WTC11 (cell line): ENCODE measurements around the gene KLHL7. TPM values are rescaled to one million over a fixed set of nuclear protein-coding genes. Genes with fewer than 3 reads are reported as not detected.

Source experiments
- ATAC-seq: fragments of 200-7000 bp; cut with Tn5 transposase; 2 replicates; pipeline ENCODE4 v1.10.0; 2021; ENCODE audit warnings: mild to moderate bottlenecking, moderate library complexity
- CTCF ChIA-PET: fragments of 300-600 bp; sonication (Branson Sonifier 250); formaldehyde crosslinking; loops from one replicate; lab custom pipeline; 2021; ENCODE audit warnings: antibody characterized with exemption; lab: Charles Lee
- POLR2A ChIA-PET: fragments of 350-600 bp; sonication (Branson Sonifier 250); formaldehyde crosslinking; loops from one replicate; lab custom pipeline; 2021; ENCODE audit warnings: antibody characterized with exemption; lab: Charles Lee
- DNase-seq: peaks from one replicate; pipeline ENCODE4 v3.0.0; 2021; ENCODE audit warnings: low spot score
- H3K27ac Mint-ChIP-seq: 2 replicates; pipeline ENCODE4 v1.8.0; 2021; ENCODE audit warnings: mixed read lengths
- H3K27me3 Mint-ChIP-seq: 2 replicates; pipeline ENCODE4 v1.8.0; 2021; ENCODE audit warnings: low read depth, mild to moderate bottlenecking, moderate library complexity, mixed read lengths
- H3K36me3 Mint-ChIP-seq: 2 replicates; pipeline ENCODE4 v1.8.0; 2021; ENCODE audit warnings: mixed read lengths
- H3K4me1 Mint-ChIP-seq: 2 replicates; pipeline ENCODE4 v1.8.0; 2022; ENCODE audit warnings: mixed read lengths
- H3K4me3 Mint-ChIP-seq: 2 replicates; pipeline ENCODE4 v1.8.0; 2021; ENCODE audit warnings: mild to moderate bottlenecking, moderate library complexity, mixed read lengths
- H3K9me3 Mint-ChIP-seq: 2 replicates; pipeline ENCODE4 v1.8.0; 2021; ENCODE audit warnings: mixed read lengths
- CREB1 ChIP-seq: sonication (generic); formaldehyde crosslinking; IDR thresholded peaks from 2 replicates; pipeline ENCODE4 v1.8.0; 2023; ENCODE audit warnings: mild to moderate bottlenecking, missing genetic modification reagents
- ESRRA ChIP-seq: sonication (generic); formaldehyde crosslinking; IDR thresholded peaks from 2 replicates; pipeline ENCODE4 v1.8.1; 2022; ENCODE audit warnings: mild to moderate bottlenecking, missing genetic modification reagents, borderline replicate concordance
- FOXK1 ChIP-seq: sonication (generic); formaldehyde crosslinking; IDR thresholded peaks from 2 replicates; pipeline ENCODE4 v1.8.0; 2022; ENCODE audit warnings: mild to moderate bottlenecking, moderate library complexity, missing genetic modification reagents
- JAZF1 ChIP-seq: fragments of 250-450 bp; sonication (Bioruptor Pico); IDR thresholded peaks from 2 replicates; pipeline ENCODE4 v1.9.0; 2021; ENCODE audit warnings: moderate library complexity, mild to moderate bottlenecking, inconsistent platforms
- MYBL2 ChIP-seq: sonication (generic); formaldehyde crosslinking; IDR thresholded peaks from 2 replicates; pipeline ENCODE4 v1.8.1; 2023; ENCODE audit warnings: mild to moderate bottlenecking, moderate library complexity, missing genetic modification reagents
- NR1H2 ChIP-seq: sonication (generic); formaldehyde crosslinking; IDR thresholded peaks from 2 replicates; pipeline ENCODE4 v1.9.0; 2021; ENCODE audit warnings: mild to moderate bottlenecking, moderate library complexity, missing genetic modification reagents
- NR3C1 ChIP-seq: sonication (generic); formaldehyde crosslinking; conservative IDR thresholded peaks from 2 replicates; pipeline ENCODE4 v1.8.1; 2023; ENCODE audit warnings: low read depth, mild to moderate bottlenecking, missing genetic modification reagents
- RORB ChIP-seq: fragments of 250-450 bp; sonication (Bioruptor Pico); IDR thresholded peaks from 2 replicates; pipeline ENCODE4 v1.9.0; 2021; ENCODE audit warnings: mild to moderate bottlenecking
- TEAD1 ChIP-seq: sonication (generic); formaldehyde crosslinking; IDR thresholded peaks from 2 replicates; pipeline ENCODE4 v1.8.0; 2022; ENCODE audit warnings: mild to moderate bottlenecking, missing genetic modification reagents
- ZNF121 ChIP-seq: sonication (generic); formaldehyde crosslinking; IDR thresholded peaks from 2 replicates; pipeline ENCODE4 v1.8.0; 2023; ENCODE audit warnings: missing genetic modification reagents
- ZNF232 ChIP-seq: sonication (generic); formaldehyde crosslinking; IDR thresholded peaks from 2 replicates; pipeline ENCODE4 v1.8.0; 2022; ENCODE audit warnings: mild to moderate bottlenecking, missing genetic modification reagents
- ZNF317 ChIP-seq: sonication (generic); formaldehyde crosslinking; IDR thresholded peaks from 2 replicates; pipeline ENCODE4 v1.8.1; 2023; ENCODE audit warnings: low read depth, mild to moderate bottlenecking, moderate library complexity, missing genetic modification reagents, borderline replicate concordance
- ZNF416 ChIP-seq: fragments of 250-450 bp; sonication (Bioruptor Pico); IDR thresholded peaks from 2 replicates; pipeline ENCODE4 v1.9.0; 2021; ENCODE audit warnings: mild to moderate bottlenecking, inconsistent platforms
- total RNA-seq: library from RNA; stranded (reverse); gene quantifications from 3 replicates; pipeline ENCODE4 v1.2.3, GENCODE V29; 2021
- TF ChIP-seq, protein P1 (sequence below): sonication (generic); formaldehyde crosslinking; IDR thresholded peaks from 2 replicates; pipeline ENCODE4 v1.8.1; 2022; ENCODE audit warnings: missing genetic modification reagents, borderline replicate concordance
- TF ChIP-seq, protein P2 (sequence below): fragments of 250-450 bp; sonication (Bioruptor Pico); IDR thresholded peaks from 2 replicates; pipeline ENCODE4 v1.9.0; 2021; ENCODE audit warnings: mild to moderate bottlenecking
- TF ChIP-seq, protein P3 (sequence below): fragments of 250-450 bp; sonication (Bioruptor Pico); IDR thresholded peaks from 2 replicates; pipeline ENCODE4 v2.1.2; 2022; ENCODE audit warnings: mild to moderate bottlenecking, moderate library complexity
- TF ChIP-seq, protein P4 (sequence below): sonication (generic); formaldehyde crosslinking; IDR thresholded peaks from 2 replicates; pipeline ENCODE4 v1.8.1; 2023; ENCODE audit warnings: mild to moderate bottlenecking, missing genetic modification reagents
- TF ChIP-seq, protein P5 (sequence below): fragments of 250-450 bp; sonication (Bioruptor Pico); conservative IDR thresholded peaks from 2 replicates; pipeline ENCODE4 v1.9.0; 2021; ENCODE audit warnings: mild to moderate bottlenecking
- TF ChIP-seq, protein P6 (sequence below): fragments of 250-450 bp; sonication (Bioruptor Pico); IDR thresholded peaks from 2 replicates; pipeline ENCODE4 v1.8.0; 2021; ENCODE audit warnings: mild to moderate bottlenecking
- TF ChIP-seq, protein P7 (sequence below): sonication (generic); formaldehyde crosslinking; IDR thresholded peaks from 2 replicates; pipeline ENCODE4 v1.8.0; 2023; ENCODE audit warnings: missing genetic modification reagents, mild to moderate bottlenecking, borderline replicate concordance

Gene KLHL7
- total RNA-seq, 1 experiment from 2014 or later, result 82.1 TPM

DNA sequence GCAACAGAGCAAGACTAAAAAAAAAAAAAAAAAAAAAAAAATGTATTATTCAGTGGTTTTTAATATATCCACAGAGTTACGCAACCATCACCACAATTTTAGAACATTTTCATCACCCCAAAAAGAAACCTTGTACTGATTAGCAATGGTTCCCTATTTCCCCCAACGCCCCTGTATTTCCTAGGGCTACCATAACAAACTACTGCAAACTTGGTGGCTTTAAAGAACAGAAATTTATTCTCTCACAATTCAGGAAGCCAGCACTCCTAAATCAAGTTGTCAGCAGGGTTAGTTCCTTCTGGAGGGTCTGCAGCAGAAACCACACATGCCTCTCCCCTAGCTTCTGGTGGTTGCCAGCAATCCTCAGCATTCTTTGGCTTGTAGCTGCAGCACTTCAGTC lies 70.4 kb downstream of the KLHL7 start (continued):
- TF ChIP-seq, protein P1, sequence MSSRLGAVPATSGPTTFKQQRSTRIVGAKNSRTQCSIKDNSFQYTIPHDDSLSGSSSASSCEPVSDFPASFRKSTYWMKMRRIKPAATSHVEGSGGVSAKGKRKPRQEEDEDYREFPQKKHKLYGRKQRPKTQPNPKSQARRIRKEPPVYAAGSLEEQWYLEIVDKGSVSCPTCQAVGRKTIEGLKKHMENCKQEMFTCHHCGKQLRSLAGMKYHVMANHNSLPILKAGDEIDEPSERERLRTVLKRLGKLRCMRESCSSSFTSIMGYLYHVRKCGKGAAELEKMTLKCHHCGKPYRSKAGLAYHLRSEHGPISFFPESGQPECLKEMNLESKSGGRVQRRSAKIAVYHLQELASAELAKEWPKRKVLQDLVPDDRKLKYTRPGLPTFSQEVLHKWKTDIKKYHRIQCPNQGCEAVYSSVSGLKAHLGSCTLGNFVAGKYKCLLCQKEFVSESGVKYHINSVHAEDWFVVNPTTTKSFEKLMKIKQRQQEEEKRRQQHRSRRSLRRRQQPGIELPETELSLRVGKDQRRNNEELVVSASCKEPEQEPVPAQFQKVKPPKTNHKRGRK (CRISPR knock-in tag), result no peak
- TF ChIP-seq MYBL2 (CRISPR knock-in tag), result no peak

DNA sequence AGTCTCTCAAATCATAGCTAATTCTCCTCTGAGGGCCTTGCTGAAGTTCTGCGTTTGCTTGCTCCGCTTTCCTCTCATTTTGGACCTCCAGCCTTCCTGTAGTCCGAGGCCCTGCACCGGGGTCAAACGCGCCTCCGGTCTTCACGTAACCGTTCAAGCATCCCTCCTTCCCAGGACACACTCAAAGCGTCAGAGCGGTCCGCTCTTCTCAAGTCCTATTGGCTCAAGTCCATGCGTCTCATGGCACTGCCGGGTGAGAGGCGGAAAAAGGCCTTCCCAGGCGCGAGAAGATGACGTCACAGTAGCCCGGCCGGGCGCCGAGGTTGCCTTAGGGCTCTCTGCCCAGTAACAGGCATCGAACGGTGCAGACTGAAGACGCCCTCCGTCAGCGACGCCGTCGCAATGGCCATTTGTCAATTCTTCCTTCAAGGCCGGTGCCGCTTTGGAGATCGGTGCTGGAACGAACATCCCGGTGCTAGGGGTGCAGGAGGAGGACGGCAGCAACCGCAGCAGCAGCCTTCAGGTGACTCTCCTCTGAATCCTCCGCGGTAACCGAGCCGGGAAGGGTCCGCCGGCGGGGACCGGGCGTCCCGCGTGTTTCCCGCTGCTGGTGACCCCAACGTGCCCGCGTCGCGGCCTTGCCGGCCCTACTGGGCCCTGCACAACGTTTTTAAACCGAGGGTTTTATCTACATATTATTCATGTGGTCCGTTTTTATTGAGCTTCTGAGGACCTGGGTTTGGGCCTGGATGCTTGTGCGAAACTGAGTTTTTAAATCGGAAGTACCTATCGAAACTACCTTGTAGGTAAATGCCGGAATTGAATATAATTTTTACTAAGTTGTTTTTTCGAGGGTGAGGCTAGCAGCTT lies 76.3 kb downstream of the KLHL7 start, which contains the start of gene NUP42:
NUP42 (plus strand) TSS at position 365 of the 870 bp plus-strand sequence; CDS start at position 403, 38 bp downstream.
- ChIA-PET POLR2A (interaction anchor here (0.6 to 1.2 kb wide), 4 partner anchors 75 to 620 kb away, joined by 3 to 5 read pairs (median 4); partner anchors contain the start of gene KLHL7), CTCF (interaction anchor here (0.7 to 1.1 kb wide), 2 partner anchors 96 to 1888 kb away, joined by 3 to 5 read pairs; no protein-coding TSS in a partner anchor)
- DNase-seq (peak; percentile 98), ATAC-seq (peak; percentile 99)
- Mint-ChIP-seq H3K4me1 (peaks cover 15% of the 10 kb centered on the region), H3K27ac (peak within 1 kb of the TSS; percentile 99), H3K36me3 (peaks cover 11% of the 10 kb centered on the region), H3K9me3 (no peaks in the 10 kb centered on the region), H3K27me3 (no peaks in the 10 kb centered on the region), H3K4me3 (peak within 1 kb of the TSS; percentile 85)
- TF ChIP-seq TEAD1 (CRISPR knock-in tag) (peak; percentile 79), JAZF1 (no peak), NR1H2 (no peak), NR3C1 (CRISPR knock-in tag) (no peak), RORB (CRISPR knock-in tag) (no peak), ZNF317 (CRISPR knock-in tag) (no peak), ZNF416 (CRISPR knock-in tag) (no peak), FOXK1 (CRISPR knock-in tag) (peak; percentile 90; the same call in 1 of the 2 replicates), CREB1 (CRISPR knock-in tag) (peak; percentile 76), ZNF121 (no peak), ESRRA (CRISPR knock-in tag) (no peak), ZNF232 (CRISPR knock-in tag) (peak; percentile 85; the same call in 1 of the 2 replicates)
- TF ChIP-seq, protein P2, sequence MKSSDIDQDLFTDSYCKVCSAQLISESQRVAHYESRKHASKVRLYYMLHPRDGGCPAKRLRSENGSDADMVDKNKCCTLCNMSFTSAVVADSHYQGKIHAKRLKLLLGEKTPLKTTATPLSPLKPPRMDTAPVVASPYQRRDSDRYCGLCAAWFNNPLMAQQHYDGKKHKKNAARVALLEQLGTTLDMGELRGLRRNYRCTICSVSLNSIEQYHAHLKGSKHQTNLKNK (CRISPR knock-in tag), result no peak
- TF ChIP-seq, protein P3, sequence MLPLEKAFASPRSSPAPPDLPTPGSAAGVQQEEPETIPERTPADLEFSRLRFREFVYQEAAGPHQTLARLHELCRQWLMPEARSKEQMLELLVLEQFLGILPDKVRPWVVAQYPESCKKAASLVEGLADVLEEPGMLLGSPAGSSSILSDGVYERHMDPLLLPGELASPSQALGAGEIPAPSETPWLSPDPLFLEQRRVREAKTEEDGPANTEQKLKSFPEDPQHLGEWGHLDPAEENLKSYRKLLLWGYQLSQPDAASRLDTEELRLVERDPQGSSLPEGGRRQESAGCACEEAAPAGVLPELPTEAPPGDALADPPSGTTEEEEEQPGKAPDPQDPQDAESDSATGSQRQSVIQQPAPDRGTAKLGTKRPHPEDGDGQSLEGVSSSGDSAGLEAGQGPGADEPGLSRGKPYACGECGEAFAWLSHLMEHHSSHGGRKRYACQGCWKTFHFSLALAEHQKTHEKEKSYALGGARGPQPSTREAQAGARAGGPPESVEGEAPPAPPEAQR (CRISPR knock-in tag), result no peak
- TF ChIP-seq, protein P4, sequence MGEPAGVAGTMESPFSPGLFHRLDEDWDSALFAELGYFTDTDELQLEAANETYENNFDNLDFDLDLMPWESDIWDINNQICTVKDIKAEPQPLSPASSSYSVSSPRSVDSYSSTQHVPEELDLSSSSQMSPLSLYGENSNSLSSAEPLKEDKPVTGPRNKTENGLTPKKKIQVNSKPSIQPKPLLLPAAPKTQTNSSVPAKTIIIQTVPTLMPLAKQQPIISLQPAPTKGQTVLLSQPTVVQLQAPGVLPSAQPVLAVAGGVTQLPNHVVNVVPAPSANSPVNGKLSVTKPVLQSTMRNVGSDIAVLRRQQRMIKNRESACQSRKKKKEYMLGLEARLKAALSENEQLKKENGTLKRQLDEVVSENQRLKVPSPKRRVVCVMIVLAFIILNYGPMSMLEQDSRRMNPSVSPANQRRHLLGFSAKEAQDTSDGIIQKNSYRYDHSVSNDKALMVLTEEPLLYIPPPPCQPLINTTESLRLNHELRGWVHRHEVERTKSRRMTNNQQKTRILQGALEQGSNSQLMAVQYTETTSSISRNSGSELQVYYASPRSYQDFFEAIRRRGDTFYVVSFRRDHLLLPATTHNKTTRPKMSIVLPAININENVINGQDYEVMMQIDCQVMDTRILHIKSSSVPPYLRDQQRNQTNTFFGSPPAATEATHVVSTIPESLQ (CRISPR knock-in tag), result no peak
- TF ChIP-seq, protein P5, sequence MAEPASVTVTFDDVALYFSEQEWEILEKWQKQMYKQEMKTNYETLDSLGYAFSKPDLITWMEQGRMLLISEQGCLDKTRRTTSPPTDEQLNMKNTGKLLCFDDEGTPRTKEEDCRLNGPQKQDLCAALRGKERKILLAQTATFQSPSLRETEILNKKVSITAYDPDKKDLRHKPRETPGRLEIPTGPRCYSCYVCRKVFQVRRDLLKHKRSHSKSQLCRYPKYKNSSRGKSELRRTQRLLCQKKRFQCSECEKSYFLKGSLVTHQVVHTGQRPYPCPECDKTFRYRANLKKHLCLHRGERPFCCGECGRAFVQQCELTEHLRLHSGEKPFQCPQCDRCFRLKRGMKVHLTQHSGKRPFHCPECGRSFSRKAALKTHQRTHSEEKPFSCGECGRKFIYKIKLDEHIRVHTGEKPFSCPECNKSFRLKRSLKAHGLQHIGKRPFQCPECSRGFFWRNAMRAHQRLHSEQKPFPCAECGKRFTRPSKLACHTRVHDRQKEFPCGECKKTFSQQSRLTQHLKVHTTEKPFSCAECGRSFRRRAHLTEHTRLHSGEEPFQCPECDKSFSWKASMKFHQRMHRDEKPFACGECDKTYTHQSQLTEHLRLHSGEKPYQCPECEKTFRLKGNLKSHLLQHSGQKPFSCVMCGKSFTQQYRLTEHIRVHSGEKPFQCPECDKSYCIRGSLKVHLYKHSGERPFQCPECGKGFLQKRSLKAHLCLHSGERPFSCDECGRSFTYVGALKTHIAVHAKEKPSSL (CRISPR knock-in tag), result no peak
- TF ChIP-seq, protein P6, sequence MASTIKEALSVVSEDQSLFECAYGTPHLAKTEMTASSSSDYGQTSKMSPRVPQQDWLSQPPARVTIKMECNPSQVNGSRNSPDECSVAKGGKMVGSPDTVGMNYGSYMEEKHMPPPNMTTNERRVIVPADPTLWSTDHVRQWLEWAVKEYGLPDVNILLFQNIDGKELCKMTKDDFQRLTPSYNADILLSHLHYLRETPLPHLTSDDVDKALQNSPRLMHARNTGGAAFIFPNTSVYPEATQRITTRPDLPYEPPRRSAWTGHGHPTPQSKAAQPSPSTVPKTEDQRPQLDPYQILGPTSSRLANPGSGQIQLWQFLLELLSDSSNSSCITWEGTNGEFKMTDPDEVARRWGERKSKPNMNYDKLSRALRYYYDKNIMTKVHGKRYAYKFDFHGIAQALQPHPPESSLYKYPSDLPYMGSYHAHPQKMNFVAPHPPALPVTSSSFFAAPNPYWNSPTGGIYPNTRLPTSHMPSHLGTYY (CRISPR knock-in tag), result no peak
- TF ChIP-seq, protein P7, sequence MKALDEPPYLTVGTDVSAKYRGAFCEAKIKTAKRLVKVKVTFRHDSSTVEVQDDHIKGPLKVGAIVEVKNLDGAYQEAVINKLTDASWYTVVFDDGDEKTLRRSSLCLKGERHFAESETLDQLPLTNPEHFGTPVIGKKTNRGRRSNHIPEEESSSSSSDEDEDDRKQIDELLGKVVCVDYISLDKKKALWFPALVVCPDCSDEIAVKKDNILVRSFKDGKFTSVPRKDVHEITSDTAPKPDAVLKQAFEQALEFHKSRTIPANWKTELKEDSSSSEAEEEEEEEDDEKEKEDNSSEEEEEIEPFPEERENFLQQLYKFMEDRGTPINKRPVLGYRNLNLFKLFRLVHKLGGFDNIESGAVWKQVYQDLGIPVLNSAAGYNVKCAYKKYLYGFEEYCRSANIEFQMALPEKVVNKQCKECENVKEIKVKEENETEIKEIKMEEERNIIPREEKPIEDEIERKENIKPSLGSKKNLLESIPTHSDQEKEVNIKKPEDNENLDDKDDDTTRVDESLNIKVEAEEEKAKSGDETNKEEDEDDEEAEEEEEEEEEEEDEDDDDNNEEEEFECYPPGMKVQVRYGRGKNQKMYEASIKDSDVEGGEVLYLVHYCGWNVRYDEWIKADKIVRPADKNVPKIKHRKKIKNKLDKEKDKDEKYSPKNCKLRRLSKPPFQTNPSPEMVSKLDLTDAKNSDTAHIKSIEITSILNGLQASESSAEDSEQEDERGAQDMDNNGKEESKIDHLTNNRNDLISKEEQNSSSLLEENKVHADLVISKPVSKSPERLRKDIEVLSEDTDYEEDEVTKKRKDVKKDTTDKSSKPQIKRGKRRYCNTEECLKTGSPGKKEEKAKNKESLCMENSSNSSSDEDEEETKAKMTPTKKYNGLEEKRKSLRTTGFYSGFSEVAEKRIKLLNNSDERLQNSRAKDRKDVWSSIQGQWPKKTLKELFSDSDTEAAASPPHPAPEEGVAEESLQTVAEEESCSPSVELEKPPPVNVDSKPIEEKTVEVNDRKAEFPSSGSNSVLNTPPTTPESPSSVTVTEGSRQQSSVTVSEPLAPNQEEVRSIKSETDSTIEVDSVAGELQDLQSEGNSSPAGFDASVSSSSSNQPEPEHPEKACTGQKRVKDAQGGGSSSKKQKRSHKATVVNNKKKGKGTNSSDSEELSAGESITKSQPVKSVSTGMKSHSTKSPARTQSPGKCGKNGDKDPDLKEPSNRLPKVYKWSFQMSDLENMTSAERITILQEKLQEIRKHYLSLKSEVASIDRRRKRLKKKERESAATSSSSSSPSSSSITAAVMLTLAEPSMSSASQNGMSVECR (CRISPR knock-in tag), result peak; percentile 88
